COLO829 (cell line): ENCODE data around the gene FGD3.
"Not testable (repeated sequence)": the region's sequence is repeated elsewhere in the genome, so short reads cannot be mapped to it uniquely, and the experiment has no call there.

ENCODE experiments used
- DNase-seq: peaks from one replicate; pipeline ENCODE4 v3.0.0; 2012; ENCODE audit warnings: low spot score

Gene FGD3

GRCh38 chr9:93010056-93010455 is 62.7 kb downstream of the FGD3 start:
- no peak for DNase-seq

GRCh38 chr9:93010704-93011103 is 63.4 kb downstream of the FGD3 start:
- DNase-seq, result no peak

GRCh38 chr9:93011114-93011513 is 63.8 kb downstream of the FGD3 start:
- no peak for DNase-seq

- DNase-seq, result no peak
Observed at GRCh38 chr9:93012963-93013855, 65.9 kb downstream of the FGD3 start.

GRCh38 chr9:93013856-93014582 is 66.7 kb downstream of the FGD3 start:
- no peak for DNase-seq

- not testable (repeated sequence) for DNase-seq
Observed at GRCh38 chr9:93015190-93015589, 67.9 kb downstream of the FGD3 start.

- DNase-seq, result no peak
Observed at GRCh38 chr9:93017621-93018020, 70.3 kb downstream of the FGD3 start.

- DNase-seq, result no peak
Observed at GRCh38 chr9:93020151-93020550, 72.8 kb downstream of the FGD3 start.

GRCh38 chr9:93020771-93021670 is 73.7 kb downstream of the FGD3 start:
- no peak for DNase-seq

GRCh38 chr9:93022066-93022465 is 74.7 kb downstream of the FGD3 start:
- DNase-seq, result no peak

- DNase-seq, result no peak
Observed at GRCh38 chr9:93022721-93023520, 75.6 kb downstream of the FGD3 start.

GRCh38 chr9:93023521-93023815 is 76.1 kb downstream of the FGD3 start:
- no peak for DNase-seq

- DNase-seq, result no peak
Observed at GRCh38 chr9:93024646-93024910, 77.3 kb downstream of the FGD3 start.

GRCh38 chr9:93024986-93025630 is 77.8 kb downstream of the FGD3 start:
- DNase-seq, result no peak

- DNase-seq, result no peak
Observed at GRCh38 chr9:93025736-93026135, 78.4 kb downstream of the FGD3 start.

- DNase-seq, result no peak
Observed at GRCh38 chr9:93026640-93027039, 79.3 kb downstream of the FGD3 start.

GRCh38 chr9:93027750-93028149 is 80.4 kb downstream of the FGD3 start:
- DNase-seq, result no peak

- DNase-seq, result no peak
Observed at GRCh38 chr9:93028448-93029006, 81.2 kb downstream of the FGD3 start.

- DNase-seq, result no peak
Observed at GRCh38 chr9:93030642-93031628, 83.6 kb downstream of the FGD3 start.
